IMR-90 (cell line): ENCODE data around the gene CACNA2D3. TPM values are rescaled to one million over a fixed set of nuclear protein-coding genes. Genes with fewer than 3 reads are reported as not detected.

Experiments
- ATAC-seq: fragments of 200-7000 bp; cut with Tn5 transposase; 2 replicates; pipeline ENCODE4 v1.9.1; 2020; ENCODE audit warnings: low read depth, mild to moderate bottlenecking, moderate library complexity
- BruUV-seq: library from RNA; stranded (reverse); fragments of 400-500 nt; replicated peaks from 2 replicates; lab custom pipeline; 2021; lab: Mats Ljungman, UMichigan
- CTCF ChIA-PET: fragments of 300-600 bp; formaldehyde crosslinking; extraction: SDS; loops from one replicate; lab custom pipeline; 2021; ENCODE audit warnings: antibody characterized with exemption; lab: Yijun Ruan, JAX
- POLR2A ChIA-PET: fragments of 300-600 bp; sonication (Branson Sonifier 250); formaldehyde crosslinking; loops from one replicate; lab custom pipeline; 2022; ENCODE audit warnings: antibody characterized with exemption; ENCODE audit not compliant: unreplicated experiment; lab: Charles Lee
- DNase-seq: peaks from one replicate; pipeline ENCODE4 v3.0.0; 2013
- H2AFZ ChIP-seq: replicated peaks from 2 replicates; pipeline ENCODE3; 2013; ENCODE audit warnings: low read length, mild to moderate bottlenecking; ENCODE audit not compliant: poor library complexity
- H2AK5ac ChIP-seq: 2 replicates; pipeline ENCODE4 v1.6.1; 2013; ENCODE audit warnings: low read depth, low read length, inconsistent platforms
- H2AK9ac ChIP-seq: replicated peaks from 2 replicates; pipeline ENCODE3; 2013; ENCODE audit warnings: mild to moderate bottlenecking, low read depth, low read length, moderate library complexity; ENCODE audit not compliant: poor library complexity
- H2BK120ac ChIP-seq: 2 replicates; pipeline ENCODE4 v1.6.1; 2013; ENCODE audit warnings: low read depth, low read length, inconsistent platforms
- H2BK15ac ChIP-seq: 3 replicates; pipeline ENCODE4 v1.6.1; 2013; ENCODE audit warnings: low read depth, low read length, inconsistent platforms
- H2BK20ac ChIP-seq: 2 replicates; pipeline ENCODE4 v1.6.1; 2013; ENCODE audit warnings: low read depth, mild to moderate bottlenecking, inconsistent platforms, low read length, moderate library complexity
- H2BK5ac ChIP-seq: 2 replicates; pipeline ENCODE4 v1.6.1; 2013; ENCODE audit warnings: mild to moderate bottlenecking, low read depth, low read length, inconsistent platforms; ENCODE audit not compliant: poor library complexity, severe bottlenecking
- H3K14ac ChIP-seq: replicated peaks from 2 replicates; pipeline ENCODE4 v1.6.1; 2013; ENCODE audit warnings: low read depth, low read length, inconsistent platforms
- H3K18ac ChIP-seq: 2 replicates; pipeline ENCODE4 v1.6.1; 2013; ENCODE audit warnings: low read depth, low read length, control low read depth
- H3K23ac ChIP-seq: 2 replicates; pipeline ENCODE4 v1.6.1; 2013; ENCODE audit warnings: low read depth, low read length, inconsistent platforms
- H3K27ac ChIP-seq: 2 replicates; pipeline ENCODE4 v1.5.1; 2013; ENCODE audit warnings: mild to moderate bottlenecking, control low read depth, low read length; ENCODE audit not compliant: insufficient read depth
- H3K27me3 ChIP-seq: 2 replicates; pipeline ENCODE4 v1.6.1; 2013; ENCODE audit warnings: low read length; ENCODE audit not compliant: control insufficient read depth, insufficient read depth
- H3K36me3 ChIP-seq: 2 replicates; pipeline ENCODE4 v1.6.1; 2013; ENCODE audit warnings: low read length, mixed read lengths; ENCODE audit not compliant: control insufficient read depth, insufficient read depth
- H3K4ac ChIP-seq: 2 replicates; pipeline ENCODE4 v1.6.1; 2013; ENCODE audit warnings: low read depth, low read length, inconsistent platforms
- H3K4me1 ChIP-seq: 2 replicates; pipeline ENCODE4 v1.6.1; 2013; ENCODE audit warnings: low read length, mixed read lengths; ENCODE audit not compliant: control insufficient read depth, insufficient read depth
- H3K4me2 ChIP-seq: 2 replicates; pipeline ENCODE4 v1.6.1; 2013; ENCODE audit warnings: low read depth, mild to moderate bottlenecking, control low read depth, low read length, moderate library complexity
- H3K4me3 ChIP-seq: 2 replicates; pipeline ENCODE4 v1.5.1; 2013; ENCODE audit warnings: low read depth, mild to moderate bottlenecking, control low read depth, low read length, moderate library complexity; ENCODE audit not compliant: insufficient read depth
- H3K56ac ChIP-seq: 2 replicates; pipeline ENCODE4 v1.6.1; 2013; ENCODE audit warnings: low read length, inconsistent platforms; ENCODE audit not compliant: insufficient read depth; ENCODE audit errors: extremely low read depth
- H3K79me1 ChIP-seq, 2 experiments: 2 replicates each; pipeline ENCODE4 v1.6.1; 2013; ENCODE audit warnings: low read length in 2 of 2, inconsistent platforms in 1 of 2, low read depth in 1 of 2
- H3K9ac ChIP-seq: 2 replicates; pipeline ENCODE4 v1.6.1; 2013; ENCODE audit warnings: low read depth, low read length, control low read depth
- H3K9me1 ChIP-seq: 2 replicates; pipeline ENCODE4 v1.6.1; 2013; ENCODE audit warnings: low read length, inconsistent platforms; ENCODE audit not compliant: insufficient read depth
- H3K9me3 ChIP-seq: 2 replicates; pipeline ENCODE4 v1.6.1; 2013; ENCODE audit warnings: low read length; ENCODE audit not compliant: control insufficient read depth, insufficient read depth
- H4K20me1 ChIP-seq: 2 replicates; pipeline ENCODE4 v1.6.1; 2013; ENCODE audit warnings: low read length, inconsistent platforms; ENCODE audit not compliant: insufficient read depth
- H4K5ac ChIP-seq: 2 replicates; pipeline ENCODE4 v1.6.1; 2013; ENCODE audit warnings: mild to moderate bottlenecking, low read depth, low read length, control low read depth
- H4K8ac ChIP-seq, 2 experiments: 2 replicates each; pipeline ENCODE4 v1.6.1; 2013; ENCODE audit warnings: low read depth in 2 of 2, low read length in 2 of 2, control low read depth in 1 of 2, inconsistent platforms in 1 of 2
- H4K91ac ChIP-seq: 2 replicates; pipeline ENCODE4 v1.6.1; 2013; ENCODE audit warnings: low read depth, low read length, inconsistent platforms; ENCODE audit not compliant: insufficient read depth
- BHLHE40 ChIP-seq: fragments of 150-350 bp; IDR thresholded peaks from 2 replicates; pipeline ENCODE4 v1.6.1; 2016; ENCODE audit warnings: mild to moderate bottlenecking, low read depth, low read length
- CEBPB ChIP-seq: IDR thresholded peaks from 2 replicates; pipeline ENCODE4 v1.6.1; 2012; ENCODE audit warnings: low read depth, low read length, improper control_type of control experiment
- CHD1 ChIP-seq: IDR thresholded peaks from 2 replicates; pipeline ENCODE4 v1.6.1; 2012; ENCODE audit warnings: low read depth, low read length, improper control_type of control experiment
- ELK1 ChIP-seq: fragments of 150-350 bp; IDR thresholded peaks from 2 replicates; pipeline ENCODE4 v1.6.1; 2016; ENCODE audit warnings: low read depth, mild to moderate bottlenecking, low read length, moderate library complexity, borderline replicate concordance
- MAFK ChIP-seq: IDR thresholded peaks from 2 replicates; pipeline ENCODE4 v1.6.1; 2012; ENCODE audit warnings: low read depth, low read length, improper control_type of control experiment
- MAZ ChIP-seq: IDR thresholded peaks from 2 replicates; pipeline ENCODE4 v1.6.1; 2012; ENCODE audit warnings: low read depth, mild to moderate bottlenecking, low read length, improper control_type of control experiment, moderate library complexity, borderline replicate concordance
- MXI1 ChIP-seq: IDR thresholded peaks from 2 replicates; pipeline ENCODE4 v1.6.1; 2012; ENCODE audit warnings: low read depth, mild to moderate bottlenecking, low read length, moderate library complexity, borderline replicate concordance
- NFE2L2 ChIP-seq: fragments of 150-350 bp; IDR thresholded peaks from 2 replicates; pipeline ENCODE4 v1.6.1; 2016; ENCODE audit warnings: low read depth, mild to moderate bottlenecking, low read length
- POLR2A ChIP-seq: IDR thresholded peaks from 2 replicates; pipeline ENCODE4 v1.6.1; 2012; ENCODE audit warnings: mild to moderate bottlenecking, low read depth, low read length
- RAD21 ChIP-seq: IDR thresholded peaks from 2 replicates; pipeline ENCODE4 v1.6.1; 2012; ENCODE audit warnings: low read length, improper control_type of control experiment
- RCOR1 ChIP-seq: IDR thresholded peaks from 2 replicates; pipeline ENCODE4 v1.6.1; 2012; ENCODE audit warnings: mild to moderate bottlenecking, low read length, improper control_type of control experiment; ENCODE audit not compliant: insufficient replicate concordance
- RFX5 ChIP-seq: IDR thresholded peaks from 2 replicates; pipeline ENCODE4 v1.8.0; 2012; ENCODE audit warnings: low read depth, mild to moderate bottlenecking, low read length, moderate library complexity
- SMC3 ChIP-seq: fragments of 150-350 bp; IDR thresholded peaks from 2 replicates; pipeline ENCODE4 v1.6.1; 2016; ENCODE audit warnings: low read depth, mild to moderate bottlenecking, antibody characterized with exemption, low read length, moderate library complexity
- USF2 ChIP-seq: fragments of 150-350 bp; IDR thresholded peaks from 2 replicates; pipeline ENCODE4 v1.6.1; 2017; ENCODE audit warnings: mild to moderate bottlenecking, antibody characterized with exemption, low read length, low read depth
- WGBS, 2 experiments: methylation state at CpG; one replicate each; pipeline versions ENCODE4 v1.1.5 to v1.1.7; 2013; ENCODE audit warnings: missing lambda C conversion rate in 2 of 2; ENCODE audit not compliant: insufficient read length in 1 of 2; ENCODE audit errors: extremely low coverage in 2 of 2; 5-methylcytosine and 5-hydroxymethylcytosine counted together
- dilution Hi-C: fragments of 300-500 bp; cut with HindIII; formaldehyde crosslinking; loops from one replicate; pipeline ENCODE4 v1.14.3; 2018; ENCODE audit warnings: low sequenced_read_pairs; ENCODE audit not compliant: unreplicated experiment
- in situ Hi-C: fragments of 300-500 bp; cut with MboI; formaldehyde crosslinking; loops from 3 replicates; pipeline ENCODE4 v1.14.3; 2019; ENCODE audit warnings: low sequenced_read_pairs, inconsistent platforms, mixed read lengths
- intact Hi-C: fragments of 100-400 bp; cut with micrococcal nuclease; formaldehyde crosslinking; loops from 2 replicates; pipeline ENCODE4 v1.10.0; 2022
- polyA plus RNA-seq, 3 experiments: library from polyadenylated mRNA; depleted of rRNA; stranded (reverse); fragments of >200 nt; gene quantifications; 2 replicates each; pipeline ENCODE4 v1.2.3, GENCODE V29; 2012; ENCODE audit warnings: low replicate concordance in 1 of 3
- total RNA-seq: library from RNA; depleted of rRNA; stranded (reverse); fragments of >200 nt; gene quantifications from 2 replicates; pipeline ENCODE4 v1.2.3, GENCODE V29; 2012

CACNA2D3 gene
- total and polyA plus RNA-seq, 2 of the 4 experiments (the other 2 are of a cell fraction) = 0.36 to 0.41 TPM

- peak overlapping the region; percentile 25; the same call in 1 of the 2 replicates for H4K5ac ChIP-seq
- H2BK5ac ChIP-seq = peak overlapping the region; percentile 7
- H3K9me1 ChIP-seq = no peaks in the 10 kb centered on the region; the same call in 1 of the 2 replicates
- H4K91ac ChIP-seq = peak overlapping the region; percentile 68
- no peaks in the 10 kb centered on the region; the same call in 1 of the 2 replicates for H3K27me3 ChIP-seq
- H2AK9ac ChIP-seq = peak overlapping the region; percentile 23
- BruUV-seq = no TSS peak
- peak overlapping the region; percentile 60; the same call in 1 of the 2 replicates for H2AK5ac ChIP-seq
- H3K18ac ChIP-seq = peak overlapping the region; percentile 25; the same call in 1 of the 2 replicates
- H2BK15ac ChIP-seq = no peak overlapping the region; the same call in 2 of the 3 replicates
- no peak overlapping the region; the same call in 1 of the 2 replicates for H3K4ac ChIP-seq
- peaks cover 19% of the 10 kb centered on the region for H3K4me1 ChIP-seq
- no peaks in the 10 kb centered on the region for H3K79me1 ChIP-seq
- dilution Hi-C loops (no loop called here), in situ Hi-C loops (no loop called here), intact Hi-C loops (no loop called here)
- no peak overlapping the region for H3K27ac ChIP-seq
- CTCF ChIA-PET = interaction anchor here (0.6 kb wide), 1 partner anchor 26 kb away, joined by 3 read pairs; no protein-coding TSS in a partner anchor
- DNase-seq = peak; percentile 40
- no peak overlapping the region for H3K9ac ChIP-seq
- H2BK120ac ChIP-seq = peak overlapping the region; percentile 36; the same call in 1 of the 2 replicates
- no peak overlapping the region for H2AFZ ChIP-seq
- H3K9me3 ChIP-seq = no peaks in the 10 kb centered on the region
- H4K20me1 ChIP-seq = no peaks in the 10 kb centered on the region
- H3K23ac ChIP-seq = no peak overlapping the region
- no peak overlapping the region for H3K14ac ChIP-seq
- no peak overlapping the region for H3K56ac ChIP-seq
- WGBS, 2 experiments = 100% methylated on average over 1 of the region's 2 CpGs; no CpG with 5 or more reads in 1 of the 2 experiments
- H3K36me3 ChIP-seq = no peaks in the 10 kb centered on the region
- peak overlapping the region in 1 of 2 experiments; percentile 8; a peak in 2 of 4 replicates for H4K8ac ChIP-seq
- H3K4me3 ChIP-seq = no peak overlapping the region
- ATAC-seq = no peak
- H2BK20ac ChIP-seq = peak overlapping the region; percentile 14
- POLR2A ChIA-PET = no interaction called here
- H3K4me2 ChIP-seq = no peak overlapping the region
- TF ChIP-seq RFX5 = no peak
- no peak for TF ChIP-seq CHD1
- TF ChIP-seq MXI1 = no peak
- TF ChIP-seq ELK1 = no peak
- no peak for TF ChIP-seq RCOR1
- TF ChIP-seq MAFK = no peak
- no peak for TF ChIP-seq MAZ
- no peak for TF ChIP-seq USF2
- TF ChIP-seq CEBPB = no peak
- no peak for TF ChIP-seq RAD21
- no peak for TF ChIP-seq SMC3
- no peak for TF ChIP-seq BHLHE40
- no peak for TF ChIP-seq POLR2A
- TF ChIP-seq NFE2L2 = no peak
These were observed 637.8 kb downstream of the CACNA2D3 start for GRCh38 chr3:54760201-54760600.
